ENCODE measurements around the gene STING1.

The STING1 gene

DNA sequence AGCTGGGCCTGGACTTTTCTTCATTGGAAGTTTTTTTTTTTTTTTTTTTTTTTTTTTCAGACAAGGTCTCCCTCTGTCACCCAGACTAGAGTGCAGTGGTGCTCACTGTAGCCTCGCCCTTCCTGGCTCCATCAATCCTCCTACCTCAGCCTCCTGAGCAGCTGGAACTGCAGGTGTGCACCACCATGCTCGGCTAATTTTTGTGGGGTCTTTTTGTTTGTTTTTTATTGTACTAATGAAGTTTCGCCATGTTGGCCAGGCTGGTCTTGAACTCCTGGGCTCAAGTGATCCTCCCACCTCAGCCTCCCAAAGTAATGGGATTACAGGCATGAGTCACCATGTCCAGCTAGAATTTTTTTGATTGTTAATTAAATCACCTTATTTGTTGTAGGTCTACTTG is 46.9 kb downstream of the STING1 start:
- no peak for DNase-seq

DNA sequence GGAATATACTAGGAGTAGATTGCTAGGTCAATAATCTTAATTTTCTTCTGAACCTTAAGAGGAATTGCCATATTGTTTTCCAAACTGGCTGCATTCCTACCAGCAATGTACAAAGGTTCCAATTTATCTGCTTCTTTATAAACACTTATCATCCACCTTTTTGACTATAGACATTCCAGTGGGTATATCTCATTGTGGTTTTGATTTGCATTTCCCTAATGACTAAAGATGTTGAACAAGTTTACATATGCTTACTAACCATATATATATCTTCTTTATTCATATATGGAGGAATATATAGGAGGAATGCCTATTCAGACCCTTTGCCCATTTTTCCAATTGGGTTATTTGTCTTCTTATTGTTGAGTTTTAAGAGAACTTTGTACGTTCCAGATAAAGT is 50.9 kb downstream of the STING1 start:
- DNase-seq: no peak

DNA sequence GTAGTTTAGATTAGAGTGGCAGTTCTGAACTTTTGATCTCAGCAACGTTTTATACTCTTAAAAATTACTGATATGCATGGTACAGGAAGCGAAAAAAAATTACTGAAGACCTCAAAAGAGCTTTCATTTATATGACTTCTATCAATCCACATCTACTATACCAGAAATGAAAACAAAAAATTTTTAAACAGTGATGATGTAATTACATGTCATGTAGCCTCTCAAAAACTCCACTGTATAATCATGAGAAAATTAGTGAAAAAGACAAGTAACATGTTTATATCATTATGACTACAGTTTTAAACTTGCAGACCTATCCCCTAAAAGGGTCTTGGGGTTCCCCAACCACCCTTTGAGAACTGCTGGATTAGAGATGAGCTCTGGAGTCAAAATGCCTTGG is 52.5 kb downstream of the STING1 start:
- DNase-seq: no peak

DNA sequence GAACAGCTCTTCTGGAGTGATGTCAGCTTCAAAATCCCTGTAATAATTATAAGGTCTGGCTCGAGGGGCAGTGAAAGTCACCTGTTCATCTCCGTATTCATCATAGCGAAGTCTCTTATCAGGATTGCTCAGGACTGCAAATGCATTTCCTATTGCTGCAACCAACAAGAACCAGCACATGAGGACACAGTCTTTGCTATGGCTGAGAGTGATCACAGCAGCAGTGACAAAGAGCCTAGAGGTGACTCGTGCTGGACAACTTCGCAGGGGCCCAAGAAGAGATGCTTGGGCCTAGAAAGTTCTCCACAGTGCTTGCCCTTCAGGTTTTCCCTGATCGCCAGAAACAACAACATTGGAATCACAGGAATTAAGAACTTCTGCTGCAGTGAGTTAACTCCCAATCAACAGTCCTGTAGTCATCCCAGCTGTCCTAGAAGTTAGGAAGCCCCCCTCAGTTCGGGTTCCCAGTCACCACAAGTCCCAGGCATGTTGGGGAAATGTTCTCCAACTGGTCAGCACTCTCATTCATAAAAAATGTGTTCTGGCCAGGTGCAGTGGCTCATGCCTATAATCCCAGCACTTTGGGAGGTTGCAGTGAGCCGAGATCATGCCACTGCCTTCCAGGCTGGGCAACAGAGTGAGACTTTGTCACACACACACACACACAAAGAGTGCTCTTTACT is 56.2 kb downstream of the STING1 start:
- DNase-seq: no peak

All from NCI-H1436 (cell line).